Muscle of leg (tissue), 11 donors: ENCODE data around the gene PPP1R14C. TPM values are rescaled to one million over a fixed set of nuclear protein-coding genes. Genes with fewer than 3 reads are reported as not detected.

ENCODE experiments used
- DNase-seq: peaks from one replicate; pipeline ENCODE4 v3.0.0; 2013
- H3K27ac ChIP-seq: one replicate; pipeline ENCODE4 v1.5.1; 2013; ENCODE audit warnings: mild to moderate bottlenecking, low read length, control low read depth
- H3K27me3 ChIP-seq: one replicate; pipeline ENCODE4 v1.6.1; 2013; ENCODE audit warnings: low read length; ENCODE audit not compliant: control insufficient read depth, insufficient read depth
- H3K36me3 ChIP-seq: one replicate; pipeline ENCODE4 v1.6.1; 2013; ENCODE audit warnings: low read length; ENCODE audit not compliant: control insufficient read depth, insufficient read depth
- H3K4me1 ChIP-seq: one replicate; pipeline ENCODE4 v1.6.1; 2013; ENCODE audit warnings: low read length; ENCODE audit not compliant: control insufficient read depth, insufficient read depth
- H3K4me3 ChIP-seq: one replicate; pipeline ENCODE4 v1.5.1; 2013; ENCODE audit warnings: low read length, control low read depth
- H3K9me3 ChIP-seq: replicated peaks from 2 replicates; pipeline ENCODE4 v1.6.1; 2013; ENCODE audit warnings: low read depth, low read length; ENCODE audit not compliant: control insufficient read depth
- WGBS: methylation state at CpG from one replicate; pipeline ENCODE4 v1.1.5; 2013; ENCODE audit warnings: missing lambda C conversion rate; ENCODE audit not compliant: insufficient coverage; 5-methylcytosine and 5-hydroxymethylcytosine counted together
- polyA plus RNA-seq, 8 donors: library from polyadenylated mRNA; unstranded; fragments of 120-200 nt; gene quantifications; one replicate each; pipeline versions ENCODE4 v1.2.1 to v1.2.3, GENCODE V29; 2013; ENCODE audit warnings: inconsistent platforms in 1 of 8, low replicate concordance in 1 of 8; ENCODE audit not compliant: insufficient read length in 8 of 8, insufficient read depth in 1 of 8
- total RNA-seq: library from RNA; stranded (reverse); fragments of 120-200 nt; gene quantifications from one replicate; pipeline ENCODE4 v1.2.4, GENCODE V29; 2013

PPP1R14C gene
- total and polyA plus RNA-seq, 9 donors, result 25.3 to 47.3 (median 36.4) TPM

- H3K9me3 ChIP-seq, result no peaks in the 10 kb centered on the region
- peaks cover 6% of the 10 kb centered on the region for H3K4me1 ChIP-seq
- WGBS, result no CpG with 5 or more reads among the region's 3 CpGs
- H3K4me3 ChIP-seq, result no peak overlapping the region
- no peak overlapping the region for H3K27ac ChIP-seq
- H3K27me3 ChIP-seq, result no peaks in the 10 kb centered on the region
- no peaks in the 10 kb centered on the region for H3K36me3 ChIP-seq
- DNase-seq, result no peak
Observed at GRCh38 chr6:150163970-150164369, 21.1 kb downstream of the PPP1R14C start.

- H3K9me3 ChIP-seq, result no peaks in the 10 kb centered on the region
- DNase-seq, result no peak
- peaks cover 6% of the 10 kb centered on the region for H3K4me1 ChIP-seq
- no peaks in the 10 kb centered on the region for H3K27me3 ChIP-seq
- peak overlapping the region; percentile 71 for H3K27ac ChIP-seq
- H3K36me3 ChIP-seq, result no peaks in the 10 kb centered on the region
- H3K4me3 ChIP-seq, result no peak overlapping the region
Observed at GRCh38 chr6:150165020-150165702, 22.3 kb downstream of the PPP1R14C start.

GRCh38 chr6:150167479-150167873 lies 24.6 kb downstream of the PPP1R14C start:
- WGBS, result 56% methylated on average over 2 of the region's 6 CpGs
- DNase-seq, result peak; percentile 54
- Histone ChIP-seq H3K4me1 (peaks cover 6% of the 10 kb centered on the region), H3K27me3 (no peaks in the 10 kb centered on the region), H3K9me3 (no peaks in the 10 kb centered on the region), H3K36me3 (no peaks in the 10 kb centered on the region), H3K4me3 (no peak overlapping the region), H3K27ac (peak overlapping the region; percentile 67)

- Histone ChIP-seq H3K4me3 (no peak overlapping the region), H3K36me3 (no peaks in the 10 kb centered on the region), H3K27me3 (no peaks in the 10 kb centered on the region), H3K9me3 (no peaks in the 10 kb centered on the region), H3K27ac (no peak overlapping the region), H3K4me1 (peaks cover 6% of the 10 kb centered on the region)
- DNase-seq, result peak; percentile 31
- WGBS, result no CpG with 5 or more reads among the region's 2 CpGs
Observed at GRCh38 chr6:150169181-150169580, 26.3 kb downstream of the PPP1R14C start.

- Histone ChIP-seq H3K27ac (no peak overlapping the region), H3K9me3 (no peaks in the 10 kb centered on the region), H3K4me3 (no peak overlapping the region), H3K4me1 (peaks cover 6% of the 10 kb centered on the region), H3K27me3 (no peaks in the 10 kb centered on the region), H3K36me3 (no peaks in the 10 kb centered on the region)
- no peak for DNase-seq
- no CpG with 5 or more reads among the region's 4 CpGs for WGBS
Observed at GRCh38 chr6:150169609-150170008, 26.8 kb downstream of the PPP1R14C start.

- no peak for DNase-seq
- no peaks in the 10 kb centered on the region for H3K9me3 ChIP-seq
- peaks cover 14% of the 10 kb centered on the region for H3K4me1 ChIP-seq
- no peak overlapping the region for H3K27ac ChIP-seq
- no peaks in the 10 kb centered on the region for H3K36me3 ChIP-seq
- H3K27me3 ChIP-seq, result no peaks in the 10 kb centered on the region
- H3K4me3 ChIP-seq, result no peak overlapping the region
- WGBS, result 90% methylated on average over 2 of the region's 2 CpGs
Observed at GRCh38 chr6:150172929-150173328, 30.1 kb downstream of the PPP1R14C start.

GRCh38 chr6:150175586-150176151 lies 32.8 kb downstream of the PPP1R14C start:
- Histone ChIP-seq H3K27me3 (no peaks in the 10 kb centered on the region), H3K9me3 (no peaks in the 10 kb centered on the region), H3K4me1 (peaks cover 17% of the 10 kb centered on the region), H3K4me3 (no peak overlapping the region), H3K36me3 (no peaks in the 10 kb centered on the region), H3K27ac (peak overlapping the region; percentile 51)
- DNase-seq, result no peak
- 71% methylated on average over 2 of the region's 4 CpGs for WGBS

- WGBS, result 86% methylated on average over 6 of the region's 8 CpGs
- no peaks in the 10 kb centered on the region for H3K36me3 ChIP-seq
- H3K9me3 ChIP-seq, result no peaks in the 10 kb centered on the region
- DNase-seq, result no peak
- no peak overlapping the region for H3K4me3 ChIP-seq
- H3K27ac ChIP-seq, result peak overlapping the region; percentile 35
- no peaks in the 10 kb centered on the region for H3K27me3 ChIP-seq
- peaks cover 17% of the 10 kb centered on the region for H3K4me1 ChIP-seq
Observed at GRCh38 chr6:150176152-150176551, 33.3 kb downstream of the PPP1R14C start.

- Histone ChIP-seq H3K27me3 (no peaks in the 10 kb centered on the region), H3K27ac (peak overlapping the region; percentile 35)
- DNase-seq, result no peak
Observed at GRCh38 chr6:150176659-150177058, 33.8 kb downstream of the PPP1R14C start.

GRCh38 chr6:150177259-150177951 lies 34.6 kb downstream of the PPP1R14C start:
- Histone ChIP-seq H3K4me3 (no peak overlapping the region), H3K36me3 (no peaks in the 10 kb centered on the region), H3K9me3 (no peaks in the 10 kb centered on the region), H3K4me1 (peaks cover 17% of the 10 kb centered on the region), H3K27me3 (no peaks in the 10 kb centered on the region), H3K27ac (peak overlapping the region; percentile 42)
- DNase-seq, result no peak
- whole genome bisulfite sequencing, result 63% methylated on average over 11 of the region's 11 CpGs

More at GRCh38 chr6:150176659-150177058, 33.8 kb downstream of the PPP1R14C start:
- H3K4me3 ChIP-seq, result no peak overlapping the region
- peaks cover 17% of the 10 kb centered on the region for H3K4me1 ChIP-seq
- H3K9me3 ChIP-seq, result no peaks in the 10 kb centered on the region
- H3K36me3 ChIP-seq, result no peaks in the 10 kb centered on the region
- 100% methylated on average over 1 of the region's 8 CpGs for WGBS
